BE2C (cell line): ENCODE measurements around the gene INPP5A.

Experiments
- DNase-seq: peaks from one replicate; pipeline ENCODE4 v3.0.0-alpha.2; 2020
- H3K27me3 ChIP-seq: fragments of 250-450 bp; sonication (Bioruptor Pico); 2 replicates; pipeline ENCODE4 v1.5.1; 2020; ENCODE audit warnings: mild to moderate bottlenecking
- H3K36me3 ChIP-seq: fragments of 250-450 bp; sonication (Bioruptor Pico); 2 replicates; pipeline ENCODE4 v1.5.1; 2020; ENCODE audit warnings: mild to moderate bottlenecking
- H3K4me1 ChIP-seq: fragments of 250-450 bp; sonication (Bioruptor Pico); 2 replicates; pipeline ENCODE4 v1.5.1; 2020
- H3K4me3 ChIP-seq: 2 replicates; pipeline ENCODE4 v1.5.1; 2011; ENCODE audit warnings: low read depth, low read length
- H3K9me3 ChIP-seq: fragments of 250-450 bp; sonication (Bioruptor Pico); 2 replicates; pipeline ENCODE4 v1.5.1; 2020
- TF ChIP-seq, protein P1 (sequence below): IDR thresholded peaks from 2 replicates; pipeline ENCODE4 v1.5.1; 2012; ENCODE audit warnings: mild to moderate bottlenecking, low read depth, low read length

Gene INPP5A

DNA sequence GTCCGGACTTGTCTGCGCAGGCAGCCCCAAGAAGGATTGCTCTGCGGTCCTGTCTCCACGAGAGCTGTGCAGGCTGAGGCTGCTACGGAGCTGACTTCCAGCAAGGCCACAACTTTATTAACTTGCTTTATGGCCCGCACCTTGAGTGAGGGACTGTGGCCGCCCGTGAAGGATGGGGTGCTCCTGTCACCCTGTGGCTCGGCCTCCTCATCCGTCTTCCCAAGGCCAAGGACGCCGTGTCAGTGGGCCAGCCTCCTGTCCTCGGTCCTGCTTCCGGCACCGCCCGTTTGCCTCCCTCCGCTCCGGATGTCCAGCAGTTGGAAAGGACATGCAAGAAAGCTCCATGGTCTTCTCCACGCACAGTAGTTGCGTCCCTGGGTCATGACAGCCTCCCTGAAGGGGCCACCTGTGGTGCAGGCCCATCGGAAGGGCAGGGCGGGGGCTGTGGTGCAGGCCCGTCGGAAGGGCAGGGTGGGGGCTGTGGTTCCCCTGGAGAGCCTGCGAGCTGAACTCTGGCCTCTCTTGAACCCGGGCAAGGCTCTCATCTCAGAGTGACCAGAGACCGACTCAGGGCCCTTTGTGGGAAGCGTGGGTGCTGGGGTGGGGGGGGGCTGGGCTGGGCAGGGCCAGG is 161.3 kb downstream of the INPP5A start:
- Histone ChIP-seq H3K27me3 (no peaks in the 10 kb centered on the region), H3K4me1 (no peaks in the 10 kb centered on the region), H3K4me3 (no peak overlapping the region), H3K36me3 (no peaks in the 10 kb centered on the region), H3K9me3 (no peaks in the 10 kb centered on the region)
- DNase-seq, result no peak
- TF ChIP-seq, protein P1, sequence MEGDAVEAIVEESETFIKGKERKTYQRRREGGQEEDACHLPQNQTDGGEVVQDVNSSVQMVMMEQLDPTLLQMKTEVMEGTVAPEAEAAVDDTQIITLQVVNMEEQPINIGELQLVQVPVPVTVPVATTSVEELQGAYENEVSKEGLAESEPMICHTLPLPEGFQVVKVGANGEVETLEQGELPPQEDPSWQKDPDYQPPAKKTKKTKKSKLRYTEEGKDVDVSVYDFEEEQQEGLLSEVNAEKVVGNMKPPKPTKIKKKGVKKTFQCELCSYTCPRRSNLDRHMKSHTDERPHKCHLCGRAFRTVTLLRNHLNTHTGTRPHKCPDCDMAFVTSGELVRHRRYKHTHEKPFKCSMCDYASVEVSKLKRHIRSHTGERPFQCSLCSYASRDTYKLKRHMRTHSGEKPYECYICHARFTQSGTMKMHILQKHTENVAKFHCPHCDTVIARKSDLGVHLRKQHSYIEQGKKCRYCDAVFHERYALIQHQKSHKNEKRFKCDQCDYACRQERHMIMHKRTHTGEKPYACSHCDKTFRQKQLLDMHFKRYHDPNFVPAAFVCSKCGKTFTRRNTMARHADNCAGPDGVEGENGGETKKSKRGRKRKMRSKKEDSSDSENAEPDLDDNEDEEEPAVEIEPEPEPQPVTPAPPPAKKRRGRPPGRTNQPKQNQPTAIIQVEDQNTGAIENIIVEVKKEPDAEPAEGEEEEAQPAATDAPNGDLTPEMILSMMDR, result no peak

DNA sequence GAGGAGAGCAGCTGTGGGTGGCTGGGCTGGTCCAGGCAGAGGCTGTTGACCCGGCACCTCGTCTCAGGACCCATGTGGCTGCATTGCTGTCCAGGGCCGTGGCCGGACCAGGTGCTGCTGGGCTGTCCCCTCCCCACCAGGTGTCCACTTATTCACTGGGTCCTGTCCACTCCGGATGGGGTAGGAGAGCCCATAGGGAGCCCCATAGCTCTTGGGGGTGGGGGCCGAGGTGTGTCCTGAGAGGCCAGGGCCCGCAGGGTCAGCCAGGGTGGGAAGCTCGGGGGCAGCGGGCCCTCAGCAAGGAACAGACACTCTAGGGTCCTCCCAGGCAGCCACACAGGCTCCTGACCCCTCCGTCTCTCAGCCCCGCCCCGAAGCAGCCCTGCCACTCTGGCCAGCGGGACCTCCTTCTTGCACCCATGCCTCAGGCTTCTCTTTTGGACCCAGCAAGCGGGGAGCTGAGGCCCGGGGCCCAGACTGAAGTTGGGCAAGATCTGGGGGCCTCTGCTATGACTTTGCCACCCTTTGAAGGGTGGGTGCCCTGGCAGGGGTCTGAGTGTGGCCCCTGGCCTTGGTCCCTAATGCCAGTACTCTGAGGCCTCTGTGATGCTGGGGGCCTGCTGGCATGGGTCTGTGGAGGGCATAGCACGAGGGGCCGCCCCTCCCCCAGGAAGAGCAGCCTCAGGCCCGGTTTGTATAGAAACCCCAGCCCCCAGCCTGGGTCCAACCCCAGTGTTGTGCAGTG is 162.0 kb downstream of the INPP5A start:
- Histone ChIP-seq H3K4me3 (no peak overlapping the region), H3K9me3 (no peaks in the 10 kb centered on the region), H3K4me1 (no peaks in the 10 kb centered on the region), H3K27me3 (no peaks in the 10 kb centered on the region), H3K36me3 (no peaks in the 10 kb centered on the region)
- DNase-seq, result no peak
- TF ChIP-seq, protein P1, result no peak

DNA sequence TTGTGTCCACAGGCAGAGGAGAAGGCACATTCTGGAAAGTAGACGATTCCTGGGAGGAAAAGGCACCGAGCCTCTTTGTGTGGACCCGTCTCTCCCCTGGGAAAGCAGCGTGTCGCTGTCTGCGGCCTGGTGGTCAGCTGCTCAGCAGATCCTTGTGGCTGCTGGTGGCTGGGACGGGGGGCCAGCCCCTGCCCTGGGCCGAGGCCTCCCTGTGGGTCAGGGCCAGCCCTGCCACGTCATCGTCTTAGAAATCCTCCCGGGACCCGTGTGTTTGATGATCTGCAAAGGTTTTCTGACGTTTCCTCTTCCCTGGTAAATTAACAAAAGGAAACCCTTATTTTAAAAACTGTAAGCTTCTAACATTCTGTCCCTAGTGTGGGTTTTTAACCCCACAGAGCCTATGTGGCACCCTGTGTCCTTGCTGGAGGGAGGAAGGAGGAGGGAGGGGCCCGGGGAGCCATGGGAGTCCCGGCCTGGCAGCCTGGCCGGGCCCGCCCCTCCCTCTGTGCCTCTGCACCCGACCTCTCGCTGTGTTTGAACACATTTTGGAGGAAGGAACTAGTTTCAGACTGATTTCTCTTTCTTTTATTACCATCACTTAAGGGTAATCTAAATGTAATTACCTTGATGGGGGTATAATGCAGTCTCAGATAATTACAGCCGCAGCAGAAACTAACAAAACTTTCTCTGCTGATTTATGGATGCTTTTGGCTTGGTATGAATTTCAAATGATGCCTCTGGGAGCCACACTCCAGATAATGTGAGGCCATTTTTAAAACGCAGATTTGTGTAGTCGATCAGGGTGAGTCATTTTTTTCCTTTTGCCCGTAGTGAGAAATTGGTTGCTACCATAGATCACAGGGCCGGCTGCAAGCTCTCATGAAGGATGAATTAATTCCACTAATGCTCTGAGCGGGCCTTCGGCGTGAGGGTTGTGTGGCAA is 162.8 kb downstream of the INPP5A start:
- TF ChIP-seq, protein P1, result no peak
- H3K36me3 ChIP-seq, result no peaks in the 10 kb centered on the region
- no peak for DNase-seq

DNA sequence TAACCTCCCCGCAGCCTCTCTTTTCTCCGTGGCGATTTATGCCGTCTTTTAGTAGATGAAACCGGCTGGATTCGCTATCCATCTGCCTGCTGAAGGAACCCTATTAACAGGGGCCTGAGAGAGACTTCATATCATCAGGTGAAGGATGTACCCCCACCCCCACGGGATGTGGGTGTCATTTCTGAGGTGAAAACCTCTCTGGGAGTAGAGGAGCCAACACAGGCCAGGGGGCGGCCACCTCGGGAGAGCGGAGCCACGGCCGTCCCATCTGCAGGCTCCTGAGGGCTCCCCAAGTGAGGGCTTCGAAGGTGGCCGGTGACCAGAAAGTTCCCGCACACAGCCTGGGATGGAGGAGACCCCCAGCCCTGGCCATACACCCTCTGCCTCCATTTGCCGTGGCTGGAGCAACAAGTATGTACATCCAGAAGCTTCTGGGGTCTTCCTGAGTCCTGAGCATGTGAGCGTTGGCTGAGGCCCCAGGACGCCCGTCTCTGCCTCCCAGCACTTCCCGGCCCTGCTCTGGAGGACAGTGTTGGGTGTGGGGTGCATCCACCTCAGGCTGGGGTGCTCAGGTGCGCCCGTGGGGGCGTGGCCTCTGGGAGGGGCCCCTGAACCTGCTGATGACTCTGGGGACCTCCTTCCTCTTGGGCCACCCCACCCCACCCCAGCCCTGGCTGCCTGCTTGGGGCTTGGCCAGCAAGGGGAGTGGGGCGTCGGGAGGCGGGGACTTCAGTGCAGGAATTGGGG is 163.7 kb downstream of the INPP5A start:
- H3K4me1 ChIP-seq, result no peaks in the 10 kb centered on the region
- no peak overlapping the region for H3K4me3 ChIP-seq
- TF ChIP-seq, protein P1, result no peak
- no peaks in the 10 kb centered on the region for H3K9me3 ChIP-seq
- H3K27me3 ChIP-seq, result no peaks in the 10 kb centered on the region
- DNase-seq, result no peak
- no peaks in the 10 kb centered on the region for H3K36me3 ChIP-seq

More for the DNA sequence above, 162.8 kb downstream of the INPP5A start:
- Histone ChIP-seq H3K4me3 (no peak overlapping the region), H3K27me3 (no peaks in the 10 kb centered on the region), H3K9me3 (no peaks in the 10 kb centered on the region), H3K4me1 (no peaks in the 10 kb centered on the region)

DNA sequence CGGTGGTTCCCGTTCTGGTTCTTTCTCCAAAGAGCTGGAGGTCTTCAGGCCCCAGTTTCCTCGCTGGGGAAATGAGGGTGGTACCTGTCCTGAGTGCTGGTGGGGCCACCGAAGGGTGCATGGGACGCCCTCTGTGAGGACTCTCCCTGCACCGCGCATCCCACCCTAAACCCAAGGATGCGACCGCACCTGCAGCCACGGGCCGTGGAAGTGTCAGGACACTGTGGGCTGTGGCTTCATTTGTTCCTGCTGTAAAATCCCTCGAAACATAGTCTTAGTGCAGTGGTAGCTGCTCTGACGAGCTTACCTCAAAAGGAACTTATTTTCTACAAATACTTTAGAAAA is 164.2 kb downstream of the INPP5A start:
- no peak for DNase-seq
- Histone ChIP-seq H3K9me3 (no peaks in the 10 kb centered on the region), H3K4me3 (no peak overlapping the region), H3K27me3 (no peaks in the 10 kb centered on the region), H3K4me1 (no peaks in the 10 kb centered on the region), H3K36me3 (no peaks in the 10 kb centered on the region)
- TF ChIP-seq, protein P1, result no peak
